Cardiac fibroblast (primary cell): ENCODE measurements around the gene OSBPL5.

ENCODE experiments used
- DNase-seq, 2 donors: peaks; one replicate each; pipeline versions ENCODE4 v3.0.0 to v3.0.0-alpha.2; 2010; ENCODE audit warnings: low read depth in 2 of 2
- H3K4me3 ChIP-seq, 2 donors: replicated peaks in 1 of 2; 1 replicate in 1 of 2; 2 replicates in 1 of 2; pipeline ENCODE4 v1.5.1; 2011; ENCODE audit warnings: low read depth in 2 of 2, low read length in 2 of 2, mild to moderate bottlenecking in 2 of 2, moderate library complexity in 1 of 2
- TF ChIP-seq, protein P1 (sequence below): IDR thresholded peaks from one replicate; pipeline ENCODE4 v1.5.1; 2011; ENCODE audit warnings: low read depth, mild to moderate bottlenecking, low read length, inconsistent platforms

OSBPL5 gene

DNA sequence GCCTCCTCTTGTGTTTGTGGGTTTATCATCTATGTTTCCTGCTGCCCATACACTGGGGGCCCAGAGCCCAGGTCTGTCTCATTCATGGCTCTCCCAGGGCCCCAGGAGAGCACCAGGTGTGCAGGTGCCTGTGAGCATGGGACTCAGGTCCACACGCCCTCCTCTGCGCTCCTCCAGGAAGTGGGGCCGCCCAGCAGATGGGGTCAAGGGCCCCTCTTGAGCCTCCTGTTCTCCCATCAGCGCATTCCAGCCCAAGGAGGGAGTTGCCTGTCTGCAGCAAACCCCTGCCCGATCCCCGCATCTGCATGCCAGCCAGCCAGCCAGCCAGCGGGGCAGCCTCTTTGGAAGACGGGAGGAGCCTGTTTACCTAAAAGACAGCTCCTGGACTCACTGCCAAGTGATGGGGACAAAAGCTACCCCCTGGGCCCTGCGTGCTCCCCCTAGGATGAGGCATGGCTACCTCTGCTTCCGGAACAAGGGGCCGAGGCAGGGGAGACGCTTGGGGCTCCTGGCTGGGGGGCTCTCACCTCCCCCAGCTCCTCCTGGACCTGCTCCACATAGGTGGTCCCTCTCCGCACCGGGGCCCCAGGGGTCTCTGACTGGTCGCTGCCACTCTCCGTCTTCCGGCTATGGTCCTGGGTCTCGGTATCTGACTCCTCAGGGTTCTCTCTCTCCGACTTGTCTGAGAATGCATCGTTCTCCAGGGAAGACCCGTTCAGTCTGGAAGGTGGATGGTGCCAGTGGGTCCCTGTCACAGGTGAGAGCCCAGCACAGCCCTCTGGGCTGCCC lies 58.2 kb downstream of the OSBPL5 start:
- TF ChIP-seq, protein P1, sequence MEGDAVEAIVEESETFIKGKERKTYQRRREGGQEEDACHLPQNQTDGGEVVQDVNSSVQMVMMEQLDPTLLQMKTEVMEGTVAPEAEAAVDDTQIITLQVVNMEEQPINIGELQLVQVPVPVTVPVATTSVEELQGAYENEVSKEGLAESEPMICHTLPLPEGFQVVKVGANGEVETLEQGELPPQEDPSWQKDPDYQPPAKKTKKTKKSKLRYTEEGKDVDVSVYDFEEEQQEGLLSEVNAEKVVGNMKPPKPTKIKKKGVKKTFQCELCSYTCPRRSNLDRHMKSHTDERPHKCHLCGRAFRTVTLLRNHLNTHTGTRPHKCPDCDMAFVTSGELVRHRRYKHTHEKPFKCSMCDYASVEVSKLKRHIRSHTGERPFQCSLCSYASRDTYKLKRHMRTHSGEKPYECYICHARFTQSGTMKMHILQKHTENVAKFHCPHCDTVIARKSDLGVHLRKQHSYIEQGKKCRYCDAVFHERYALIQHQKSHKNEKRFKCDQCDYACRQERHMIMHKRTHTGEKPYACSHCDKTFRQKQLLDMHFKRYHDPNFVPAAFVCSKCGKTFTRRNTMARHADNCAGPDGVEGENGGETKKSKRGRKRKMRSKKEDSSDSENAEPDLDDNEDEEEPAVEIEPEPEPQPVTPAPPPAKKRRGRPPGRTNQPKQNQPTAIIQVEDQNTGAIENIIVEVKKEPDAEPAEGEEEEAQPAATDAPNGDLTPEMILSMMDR, result no peak
- H3K4me3 ChIP-seq, result no peak overlapping the region
- no peak for DNase-seq

DNA sequence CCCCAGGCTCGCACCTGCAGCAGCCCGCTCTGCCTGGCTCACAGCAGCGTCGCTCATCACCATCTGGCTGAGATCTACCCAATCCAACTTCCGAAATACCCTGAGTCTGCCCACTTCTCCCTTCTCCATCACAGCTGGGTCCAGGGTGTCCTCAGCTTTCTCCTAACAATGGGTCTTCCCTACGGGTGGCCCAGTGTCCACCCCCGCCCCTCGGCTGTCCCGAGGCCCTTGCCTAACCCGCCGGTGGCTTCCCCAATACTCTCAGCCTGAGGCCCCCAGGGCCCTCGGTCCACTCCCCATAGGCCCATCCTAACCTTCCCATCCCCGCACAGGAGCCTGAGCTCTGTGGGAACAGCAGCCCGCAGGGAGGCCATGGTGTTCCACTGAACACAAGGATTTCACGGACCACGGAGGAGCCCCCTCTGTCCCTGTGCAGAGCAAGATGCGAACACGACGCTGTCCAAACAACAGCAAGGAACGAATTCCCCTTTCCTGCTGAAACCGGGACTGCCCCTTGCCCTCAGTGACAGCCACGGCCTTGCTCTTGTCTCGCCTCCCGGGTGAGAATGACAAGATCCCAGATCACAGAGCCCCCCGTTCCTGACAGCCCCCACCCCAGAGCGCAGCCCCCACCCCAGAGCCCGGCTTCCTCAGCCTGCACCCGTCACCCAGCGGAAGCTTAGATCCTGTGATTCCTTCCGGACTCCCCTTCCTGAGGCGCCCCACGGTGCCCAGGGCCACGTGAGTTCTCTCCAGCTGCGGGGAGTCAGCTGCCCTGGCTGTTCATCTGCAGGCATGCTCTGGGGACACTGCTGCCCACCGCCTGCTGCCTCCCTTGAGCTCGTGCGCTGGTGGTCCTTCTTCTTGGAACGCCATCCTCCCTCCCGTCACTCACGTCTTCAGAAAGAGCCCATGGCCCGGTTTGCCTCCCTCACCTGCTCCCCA lies 59.0 kb downstream of the OSBPL5 start:
- DNase-seq, result no peak
- TF ChIP-seq, protein P1, result no peak
- H3K4me3 ChIP-seq, result no peak overlapping the region

DNA sequence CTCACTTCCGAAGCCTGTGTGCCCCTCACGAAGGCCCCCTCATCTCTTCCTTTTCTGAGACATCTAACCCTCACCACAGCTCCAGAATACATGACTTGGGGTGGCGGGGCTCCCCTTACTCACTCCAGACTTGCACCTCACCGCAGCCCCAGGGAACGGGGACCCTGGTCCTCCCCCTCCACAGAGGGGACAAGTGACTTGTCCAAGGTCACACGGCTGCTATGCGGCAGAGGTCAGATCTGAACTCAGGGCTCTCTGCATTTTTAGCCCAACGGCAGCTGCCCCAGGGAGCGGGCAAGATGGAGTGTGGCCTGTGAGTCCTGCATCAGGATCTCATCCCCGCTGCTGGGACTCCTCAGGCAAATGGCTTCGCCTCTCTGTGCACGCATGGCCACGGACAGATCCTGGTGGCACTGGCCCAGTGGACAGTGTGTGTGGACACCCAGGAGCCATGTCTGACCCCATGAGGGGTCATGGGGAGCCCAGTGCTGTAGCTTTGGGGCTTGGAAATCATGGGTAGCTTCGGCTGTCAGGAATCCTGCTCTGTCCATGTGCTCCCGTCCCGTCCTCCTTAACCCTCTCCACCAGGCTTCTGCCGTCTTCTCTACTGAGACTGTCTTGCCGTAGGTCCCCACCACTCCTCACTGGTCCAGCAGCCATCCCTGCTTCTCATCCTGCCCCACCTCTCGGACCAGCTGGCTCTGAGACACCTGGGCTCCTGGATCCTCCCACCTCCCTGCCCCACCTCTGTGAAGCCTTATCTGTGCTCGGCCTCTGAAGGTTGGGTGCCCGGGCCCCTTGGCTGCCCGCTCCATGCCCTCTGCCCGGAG lies 59.9 kb downstream of the OSBPL5 start:
- no peak overlapping the region for H3K4me3 ChIP-seq
- TF ChIP-seq, protein P1, result no peak
- DNase-seq, result no peak

DNA sequence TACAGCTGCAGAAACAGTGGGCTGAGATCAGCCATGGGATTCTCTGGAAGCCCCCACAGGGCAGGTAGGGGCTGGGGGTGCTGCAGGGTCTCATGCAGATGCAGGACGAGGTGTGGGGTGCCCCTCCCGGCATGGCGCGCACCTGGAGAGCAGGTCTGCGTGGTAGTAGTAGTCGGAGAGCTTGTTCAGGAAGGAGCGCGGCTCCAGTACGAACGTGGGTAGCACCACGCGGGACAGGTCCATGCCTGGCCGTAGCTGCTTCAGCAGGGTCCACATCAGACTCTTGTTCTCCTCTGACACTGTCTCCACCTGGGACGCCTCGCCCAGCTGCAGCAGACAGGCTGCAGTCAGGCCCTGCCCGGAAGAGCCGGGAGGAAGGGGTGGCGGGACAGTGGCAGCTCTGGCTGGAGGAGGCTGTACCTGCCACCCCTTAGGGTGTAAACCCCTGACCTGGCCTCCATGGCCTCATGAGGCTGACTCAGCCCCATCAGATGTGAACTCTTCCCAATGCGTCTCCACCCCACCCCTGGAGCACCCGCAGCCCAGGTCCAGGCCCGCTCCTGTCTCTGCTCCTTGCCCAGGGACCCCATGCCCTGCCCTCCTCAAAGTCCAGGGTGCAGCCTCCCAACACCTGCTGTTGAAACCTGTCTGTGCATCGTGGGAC lies 60.9 kb downstream of the OSBPL5 start:
- TF ChIP-seq, protein P1, result no peak
- H3K4me3 ChIP-seq, result no peak overlapping the region
- no peak for DNase-seq

DNA sequence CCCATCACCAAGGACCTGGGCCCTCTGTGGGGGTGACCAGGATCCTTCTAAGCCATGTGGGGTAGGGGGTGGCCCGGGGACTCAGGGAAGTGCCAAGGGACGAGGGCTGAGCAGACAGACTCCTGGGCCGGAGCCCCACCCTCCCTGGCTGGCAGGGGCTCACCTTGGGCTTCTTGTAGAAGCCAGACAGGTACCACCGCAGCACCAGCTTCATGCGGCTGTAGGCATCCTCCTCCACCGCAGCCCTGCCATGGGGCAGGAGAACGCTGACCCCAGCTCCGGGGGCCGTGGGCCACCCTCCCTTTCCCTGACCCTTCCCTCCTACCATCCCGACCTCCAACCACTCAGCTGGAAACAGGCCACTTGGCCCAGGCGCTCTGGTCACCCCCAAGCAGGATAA lies 62.0 kb downstream of the OSBPL5 start:
- TF ChIP-seq, protein P1, result no peak
- no peak for DNase-seq
- no peak overlapping the region for H3K4me3 ChIP-seq

DNA sequence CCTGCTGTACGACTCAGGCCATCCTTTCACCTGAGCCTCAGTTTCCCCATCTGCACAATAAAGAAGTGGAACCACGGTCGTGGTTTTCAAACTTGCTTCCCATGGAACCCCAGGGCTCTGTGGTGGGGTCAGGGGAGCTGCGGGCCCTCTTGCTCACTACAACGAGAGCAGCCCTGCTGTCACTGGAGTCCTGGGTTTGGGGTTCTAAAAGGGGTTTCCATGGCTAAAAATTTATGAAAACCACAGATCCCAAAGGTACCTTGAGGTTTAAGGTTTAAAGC lies 62.5 kb downstream of the OSBPL5 start:
- no peak for DNase-seq
- TF ChIP-seq, protein P1, result no peak
- no peak overlapping the region for H3K4me3 ChIP-seq
